ENCODE results near the gene TSEN2.

The TSEN2 gene

GRCh38 chr3:12471241-12471640, 13.0 kb upstream of the TSEN2 start:
- in situ Hi-C loops (cut with MboI; ENCODE audit: low sequenced_read_pairs): no loop called here

DNA sequence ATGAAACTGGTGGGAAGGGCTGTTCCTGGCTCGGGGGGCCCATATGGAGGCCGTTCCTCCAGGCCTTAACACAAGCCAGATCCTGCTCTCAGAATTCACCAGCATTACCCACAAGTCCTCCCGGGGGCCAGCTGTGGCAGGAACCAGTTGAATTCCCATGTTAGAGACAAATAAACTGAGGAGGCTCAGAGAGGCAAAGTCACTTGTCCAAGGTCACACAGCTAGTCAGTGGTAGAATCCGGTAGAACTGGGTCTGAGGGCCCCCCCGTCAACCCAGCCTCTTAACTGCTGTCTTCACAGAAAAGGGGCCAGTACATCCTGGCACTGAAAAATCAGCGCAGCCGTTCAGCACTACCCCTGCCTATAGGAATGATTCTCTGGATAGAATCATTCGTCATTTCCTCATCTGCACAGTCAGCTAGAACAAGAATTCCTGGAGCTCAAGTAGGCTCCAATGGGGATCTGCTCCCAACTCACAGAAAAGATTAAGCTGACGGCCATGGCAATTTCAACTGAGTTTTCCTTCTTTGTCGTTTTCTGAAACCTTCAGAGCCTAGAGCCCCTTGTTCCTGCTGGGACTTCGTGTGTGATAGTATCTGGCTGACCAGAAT, 12.2 kb upstream of the TSEN2 start:
- in situ Hi-C loops (cut with MboI; ENCODE audit: low sequenced_read_pairs): no loop called here

DNA sequence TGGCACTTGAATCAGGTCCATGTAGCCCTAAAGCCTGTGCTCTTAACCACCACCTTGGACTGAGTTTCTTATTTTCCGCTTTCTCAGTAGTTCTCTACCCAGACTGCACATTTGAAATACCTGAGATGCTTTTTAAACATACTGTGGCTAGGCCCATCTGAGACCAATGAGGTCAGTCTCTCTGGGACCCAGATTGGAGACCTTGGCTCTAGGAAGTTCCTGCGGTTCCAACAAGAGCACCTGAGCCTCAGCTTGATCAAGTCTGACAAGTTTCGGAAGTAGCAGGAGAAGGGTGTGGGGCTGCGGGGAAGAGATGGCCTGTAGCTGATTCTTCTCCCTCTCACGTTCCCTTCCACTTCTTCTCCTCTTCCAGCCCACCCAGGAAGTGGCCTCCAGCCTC, 11.5 kb upstream of the TSEN2 start:
- in situ Hi-C loops (cut with MboI; ENCODE audit: low sequenced_read_pairs): no loop called here

GRCh38 chr3:12473511-12473910, 10.8 kb upstream of the TSEN2 start:
- in situ Hi-C loops (cut with MboI; ENCODE audit: low sequenced_read_pairs): no loop called here

- in situ Hi-C loops (cut with MboI; ENCODE audit: low sequenced_read_pairs): loop anchor here (5.0 kb wide), 1 partner anchor 339 kb away; no protein-coding TSS in a partner anchor
Observed at GRCh38 chr3:12476238-12476897, 7.9 kb upstream of the TSEN2 start.

DNA sequence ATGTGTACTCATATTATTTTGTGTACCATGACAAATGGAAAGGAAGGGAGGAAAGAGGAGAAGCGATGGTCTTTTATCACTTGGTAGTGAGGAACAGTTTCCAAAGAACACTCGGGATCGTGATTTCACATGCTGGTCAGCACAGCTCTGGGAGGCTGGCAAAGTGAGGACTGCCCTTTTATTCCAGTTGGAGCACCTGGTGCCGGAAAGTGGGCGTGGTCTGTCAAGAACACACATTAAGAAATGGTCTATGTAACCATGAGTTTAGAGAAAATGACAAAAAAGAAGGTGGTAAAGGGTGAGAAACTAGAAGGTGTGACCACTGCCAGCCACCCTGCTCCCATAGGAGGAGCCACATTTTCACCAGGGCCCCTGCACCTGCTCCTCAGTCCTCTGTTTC, 7.0 kb upstream of the TSEN2 start:
- in situ Hi-C loops (cut with MboI; ENCODE audit: low sequenced_read_pairs): loop anchor here (5.0 kb wide), 1 partner anchor 340 kb away; no protein-coding TSS in a partner anchor

DNA sequence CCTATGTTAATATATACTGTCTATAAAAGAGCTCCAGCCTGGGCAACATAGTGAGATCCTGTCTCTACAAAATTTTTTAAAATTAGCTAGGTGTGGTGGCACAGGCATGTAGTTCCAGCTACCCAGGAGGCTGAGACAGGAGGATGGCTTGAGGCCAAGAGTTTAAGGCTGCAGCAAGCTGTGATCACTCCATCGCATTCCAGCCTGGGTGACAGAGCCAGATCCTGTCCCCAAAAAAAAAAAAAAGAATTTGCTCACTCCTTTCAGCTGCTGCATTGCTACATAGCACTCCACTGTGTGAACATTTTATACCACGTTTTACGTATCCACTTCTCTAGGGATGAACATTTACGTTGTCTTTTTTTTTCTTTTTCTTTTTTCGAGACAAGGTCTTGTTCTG, 6.0 kb upstream of the TSEN2 start:
- in situ Hi-C loops (cut with MboI; ENCODE audit: low sequenced_read_pairs): loop anchor here (5.0 kb wide), 1 partner anchor 341 kb away; no protein-coding TSS in a partner anchor

- in situ Hi-C loops (cut with MboI; ENCODE audit: low sequenced_read_pairs): loop anchor here (5.0 kb wide), 1 partner anchor 342 kb away; no protein-coding TSS in a partner anchor
Observed at GRCh38 chr3:12479198-12479597, 5.1 kb upstream of the TSEN2 start.

DNA sequence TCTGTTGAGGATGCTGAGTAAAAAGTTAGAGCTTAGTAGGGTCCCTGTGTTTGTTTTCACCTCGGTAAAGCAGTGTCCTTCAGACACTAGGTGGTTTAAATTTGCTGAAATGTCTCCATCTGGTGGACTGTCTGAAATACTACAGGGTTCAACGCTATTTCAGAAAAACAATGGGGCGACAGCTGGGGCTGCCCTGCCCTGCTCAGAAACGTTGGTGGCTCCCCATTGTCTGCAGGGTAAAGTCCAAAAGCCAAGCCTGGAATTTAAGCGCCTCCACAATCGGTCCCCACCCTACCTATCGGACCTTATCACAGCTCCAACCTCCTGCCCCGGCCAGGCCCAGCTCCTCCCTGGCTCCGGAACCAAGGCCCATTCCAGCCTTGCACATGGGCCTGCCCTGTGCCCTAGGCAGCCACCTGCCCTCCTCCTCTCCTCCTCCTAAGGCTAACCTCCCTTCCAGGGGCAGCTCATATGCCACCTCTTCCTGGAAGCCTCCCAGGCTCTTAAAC, 4.3 kb upstream of the TSEN2 start:
- in situ Hi-C loops (cut with MboI; ENCODE audit: low sequenced_read_pairs): loop anchor here (5.0 kb wide), 1 partner anchor 343 kb away; no protein-coding TSS in a partner anchor

DNA sequence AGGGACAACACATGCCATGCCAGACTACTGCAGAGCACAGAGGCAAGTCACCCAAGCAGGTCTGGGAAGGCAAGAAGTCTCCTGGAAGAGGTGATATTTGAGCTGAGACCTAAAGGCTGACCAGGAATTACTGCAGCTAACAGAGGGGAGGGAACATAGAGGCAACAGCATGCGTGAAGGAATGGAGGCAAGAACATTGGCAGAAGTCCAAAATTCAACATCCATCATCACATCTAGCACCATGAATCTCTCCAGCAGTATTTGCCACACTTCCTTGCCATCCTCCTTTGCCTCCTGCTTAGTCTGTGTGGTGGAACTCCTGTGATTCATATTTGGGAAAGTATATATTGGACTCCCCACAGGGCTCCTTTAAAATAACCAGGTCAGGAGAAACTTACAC, 870 bp upstream of the TSEN2 start:
- in situ Hi-C loops (cut with MboI; ENCODE audit: low sequenced_read_pairs): no loop called here

DNA sequence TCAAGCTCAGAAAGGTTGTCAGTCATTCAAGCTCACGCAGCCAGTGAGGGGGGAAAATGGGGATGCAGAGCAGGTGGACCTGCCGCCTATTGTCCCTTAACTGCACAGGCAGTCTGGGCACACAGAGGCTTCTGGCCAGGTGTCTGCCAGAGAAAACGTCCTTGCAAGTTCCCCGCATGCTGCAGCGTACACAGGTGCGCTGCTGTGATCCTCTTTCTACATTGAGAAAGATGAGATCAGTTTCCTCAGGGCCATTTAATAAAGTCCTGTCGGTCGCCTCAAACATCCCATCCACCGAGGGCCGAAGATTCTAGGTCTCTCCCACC, 445 bp upstream of the TSEN2 start:
- in situ Hi-C loops (cut with MboI; ENCODE audit: low sequenced_read_pairs): no loop called here

- in situ Hi-C loops (cut with MboI; ENCODE audit: low sequenced_read_pairs): no loop called here
Observed at GRCh38 chr3:12484983-12485327, 675 bp downstream of the TSEN2 start.

- in situ Hi-C loops (cut with MboI; ENCODE audit: low sequenced_read_pairs): no loop called here
Observed at GRCh38 chr3:12486001-12486400, 1.7 kb downstream of the TSEN2 start.

- in situ Hi-C loops (cut with MboI; ENCODE audit: low sequenced_read_pairs): no loop called here
Observed at GRCh38 chr3:12486916-12487315, 2.6 kb downstream of the TSEN2 start.

GRCh38 chr3:12487336-12487735, 3.1 kb downstream of the TSEN2 start:
- in situ Hi-C loops (cut with MboI; ENCODE audit: low sequenced_read_pairs): no loop called here

- in situ Hi-C loops (cut with MboI; ENCODE audit: low sequenced_read_pairs): no loop called here
Observed at GRCh38 chr3:12487786-12488185, 3.5 kb downstream of the TSEN2 start.

- in situ Hi-C loops (cut with MboI; ENCODE audit: low sequenced_read_pairs): no loop called here
Observed at GRCh38 chr3:12489368-12489767, 5.1 kb downstream of the TSEN2 start.

DNA sequence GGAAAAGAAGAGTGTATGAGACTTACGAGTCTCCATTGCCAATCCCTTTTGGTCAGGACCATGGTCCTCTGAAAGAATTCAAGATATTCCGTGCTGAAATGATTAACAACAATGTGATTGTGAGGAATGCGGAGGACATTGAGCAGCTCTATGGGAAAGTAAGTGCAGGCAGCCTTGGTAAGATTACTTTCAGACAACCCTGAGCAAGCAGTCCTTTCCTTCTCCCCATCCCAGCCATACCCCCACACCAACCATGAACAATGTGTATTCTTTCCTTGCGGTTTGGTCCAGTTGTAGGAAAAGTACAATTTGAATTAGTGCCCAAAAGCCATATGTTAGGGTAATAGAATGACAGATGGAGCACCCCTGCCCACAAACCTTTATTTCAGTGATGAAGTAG, 5.6 kb downstream of the TSEN2 start:
- in situ Hi-C loops (cut with MboI; ENCODE audit: low sequenced_read_pairs): no loop called here

DNA sequence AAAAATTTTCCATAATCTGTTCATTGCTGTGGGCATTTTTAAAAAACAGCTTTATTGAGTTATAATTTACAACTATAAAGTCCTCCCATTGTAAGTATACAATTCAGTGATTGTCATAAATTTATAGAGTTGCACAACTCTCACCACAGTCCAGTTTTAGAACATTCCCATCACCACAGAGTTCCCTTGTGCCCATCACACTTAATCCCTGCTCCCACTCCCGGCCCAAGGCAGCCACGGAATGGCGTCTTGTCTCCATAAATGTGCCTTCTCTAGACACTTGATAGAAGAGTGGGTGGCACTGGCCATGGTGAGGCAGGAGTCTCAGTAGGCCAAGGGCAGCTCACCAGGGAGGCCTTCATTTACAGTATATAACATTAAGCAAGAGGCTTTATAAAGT, 6.3 kb downstream of the TSEN2 start:
- in situ Hi-C loops (cut with MboI; ENCODE audit: low sequenced_read_pairs): no loop called here

GRCh38 chr3:12495749-12496452, 11.6 kb downstream of the TSEN2 start:
- in situ Hi-C loops (cut with MboI; ENCODE audit: low sequenced_read_pairs): no loop called here

DNA sequence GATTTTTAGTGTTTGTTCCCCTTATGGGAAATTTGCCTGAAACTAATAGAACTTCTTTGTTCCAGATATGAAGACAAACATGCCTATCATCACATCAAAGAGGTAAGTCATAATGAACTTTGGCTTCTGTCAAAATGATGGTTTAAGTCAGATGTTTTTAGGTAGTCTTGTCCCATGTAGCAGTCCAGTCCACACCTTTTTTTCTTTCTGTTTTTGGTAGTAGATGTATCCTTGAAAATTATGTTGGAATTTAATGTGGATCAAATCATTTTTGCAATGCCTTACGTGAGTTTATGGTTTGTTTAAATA, 12.1 kb downstream of the TSEN2 start:
- in situ Hi-C loops (cut with MboI; ENCODE audit: low sequenced_read_pairs): no loop called here

- in situ Hi-C loops (cut with MboI; ENCODE audit: low sequenced_read_pairs): no loop called here
Observed at GRCh38 chr3:12499474-12499873, 15.2 kb downstream of the TSEN2 start.

All from HL-60/S4 treated with retinoic acid at 250 ng/mL for 4 days and 3 days (cell line).